Activated naive CD4-positive, alpha-beta T cell treated with anti-CD3 and anti-CD28 coated beads, Interleukin-2, amount 10 ng/mL, durations not matched to agents 7 days and 5 days (primary cell): Measurements from ENCODE around the gene RGL3.
"Not testable (repeated sequence)": the region's sequence is repeated elsewhere in the genome, so short reads cannot be mapped to it uniquely, and the experiment has no call there.

ENCODE experiments used
- CTCF ChIA-PET: fragments of 350-600 bp; sonication (Branson Sonifier 250); formaldehyde crosslinking; loops from one replicate; lab custom pipeline; 2021; ENCODE audit warnings: antibody characterized with exemption; lab: Charles Lee
- DNase-seq: peaks from one replicate; pipeline ENCODE4 v3.0.0-alpha.2; 2020
- H3K27ac Mint-ChIP-seq: one replicate; pipeline ENCODE4 v1.8.0; 2021; ENCODE audit warnings: mild to moderate bottlenecking, moderate library complexity, mixed read lengths
- H3K27me3 Mint-ChIP-seq: one replicate; pipeline ENCODE4 v1.8.0; 2021; ENCODE audit warnings: mild to moderate bottlenecking, mixed read lengths
- H3K36me3 Mint-ChIP-seq: one replicate; pipeline ENCODE4 v1.8.0; 2021; ENCODE audit warnings: mixed read lengths
- H3K4me1 Mint-ChIP-seq: one replicate; pipeline ENCODE4 v1.8.0; 2021; ENCODE audit warnings: mixed read lengths
- H3K4me3 Mint-ChIP-seq: one replicate; pipeline ENCODE4 v1.8.0; 2021; ENCODE audit warnings: mild to moderate bottlenecking, moderate library complexity, mixed read lengths
- H3K9me3 Mint-ChIP-seq: one replicate; pipeline ENCODE4 v1.8.0; 2021; ENCODE audit warnings: mixed read lengths

RGL3 gene

DNA sequence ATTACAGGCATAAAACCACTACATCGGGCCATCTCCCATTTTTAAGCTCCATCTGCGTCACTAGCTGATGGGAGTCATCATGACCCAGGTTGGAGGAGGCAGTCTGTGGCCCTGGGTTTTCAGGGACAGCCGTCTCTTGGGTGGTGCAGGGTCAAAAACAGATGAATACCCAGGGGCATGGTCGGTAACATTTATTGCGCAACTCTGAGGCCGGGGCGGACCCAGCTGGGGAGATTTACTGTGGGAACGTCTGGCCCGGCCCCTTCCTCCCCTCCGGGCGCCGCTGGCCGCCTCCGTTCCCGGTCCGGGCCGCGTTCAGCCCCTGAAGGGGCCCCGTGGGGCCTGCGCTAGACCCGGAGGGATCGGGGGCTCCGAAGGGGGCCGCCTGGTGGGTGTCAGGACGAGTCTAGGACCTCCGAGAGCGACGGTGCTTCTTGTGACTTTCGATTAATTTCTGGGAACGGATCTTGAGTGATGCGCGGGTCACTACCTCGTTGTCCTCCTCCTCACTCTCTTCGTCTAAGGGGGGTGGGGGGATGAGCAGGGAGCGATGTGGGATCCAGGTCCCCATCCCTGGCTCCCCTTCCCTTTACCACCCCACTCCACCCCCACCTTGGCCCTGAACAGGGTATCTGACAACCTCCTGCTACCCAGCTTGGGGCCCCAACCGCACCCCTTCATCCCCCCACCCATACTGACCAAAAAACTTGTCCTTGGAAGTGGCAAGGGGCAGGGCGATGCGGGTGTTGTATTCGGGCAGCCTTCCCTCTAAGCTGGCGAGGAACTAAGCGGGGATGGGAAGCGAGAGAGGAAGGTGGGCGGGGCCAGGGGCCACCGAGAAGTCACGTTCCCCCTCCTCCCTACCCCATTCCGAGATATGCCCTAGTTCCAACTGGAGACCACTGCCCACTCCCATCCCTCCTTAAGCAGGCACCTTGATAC is 1.6 kb upstream of the RGL3 start:
- Mint-ChIP-seq H3K9me3 (peaks cover 2% of the 10 kb centered on the region), H3K27me3 (peaks cover 86% of the 10 kb centered on the region), H3K4me1 (peaks cover 41% of the 10 kb centered on the region), H3K4me3 (no peak overlapping the region), H3K36me3 (no peaks in the 10 kb centered on the region), H3K27ac (no peak overlapping the region)
- CTCF ChIA-PET, result interaction anchor here (0.6 to 1.7 kb wide), 3 partner anchors 27 to 38 kb away, joined by 3 to 4 read pairs (median 3); no protein-coding TSS in a partner anchor
- DNase-seq, result no peak

DNA sequence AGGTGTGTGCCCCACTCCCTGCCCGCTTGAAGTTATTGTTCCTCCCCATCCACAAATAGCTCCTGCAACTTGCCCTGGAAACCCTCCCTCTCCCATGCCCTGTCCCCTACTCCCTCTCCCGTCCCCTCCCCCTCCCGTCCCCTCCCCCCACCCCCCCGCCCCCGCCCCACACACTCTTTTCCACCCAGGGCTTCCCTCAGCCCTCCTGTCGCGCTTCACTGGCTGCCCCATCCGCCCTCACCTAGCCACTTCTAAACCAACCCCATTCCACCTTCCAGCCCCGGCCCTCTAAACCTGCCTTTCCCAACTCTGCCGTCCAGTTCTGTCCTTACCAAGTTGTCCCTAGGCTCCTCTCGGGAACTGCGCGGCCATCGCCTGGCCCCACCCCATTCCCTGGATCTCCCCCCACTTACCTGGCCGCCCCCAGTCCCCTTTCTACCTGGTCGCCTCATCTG is 993 bp downstream of the RGL3 start:
- Mint-ChIP-seq H3K4me1 (peaks cover 31% of the 10 kb centered on the region), H3K36me3 (no peaks in the 10 kb centered on the region), H3K27me3 (peaks cover 82% of the 10 kb centered on the region), H3K27ac (no peak overlapping the region), H3K4me3 (no peak overlapping the region), H3K9me3 (no peaks in the 10 kb centered on the region)
- no peak for DNase-seq
- CTCF ChIA-PET, result no interaction called here

DNA sequence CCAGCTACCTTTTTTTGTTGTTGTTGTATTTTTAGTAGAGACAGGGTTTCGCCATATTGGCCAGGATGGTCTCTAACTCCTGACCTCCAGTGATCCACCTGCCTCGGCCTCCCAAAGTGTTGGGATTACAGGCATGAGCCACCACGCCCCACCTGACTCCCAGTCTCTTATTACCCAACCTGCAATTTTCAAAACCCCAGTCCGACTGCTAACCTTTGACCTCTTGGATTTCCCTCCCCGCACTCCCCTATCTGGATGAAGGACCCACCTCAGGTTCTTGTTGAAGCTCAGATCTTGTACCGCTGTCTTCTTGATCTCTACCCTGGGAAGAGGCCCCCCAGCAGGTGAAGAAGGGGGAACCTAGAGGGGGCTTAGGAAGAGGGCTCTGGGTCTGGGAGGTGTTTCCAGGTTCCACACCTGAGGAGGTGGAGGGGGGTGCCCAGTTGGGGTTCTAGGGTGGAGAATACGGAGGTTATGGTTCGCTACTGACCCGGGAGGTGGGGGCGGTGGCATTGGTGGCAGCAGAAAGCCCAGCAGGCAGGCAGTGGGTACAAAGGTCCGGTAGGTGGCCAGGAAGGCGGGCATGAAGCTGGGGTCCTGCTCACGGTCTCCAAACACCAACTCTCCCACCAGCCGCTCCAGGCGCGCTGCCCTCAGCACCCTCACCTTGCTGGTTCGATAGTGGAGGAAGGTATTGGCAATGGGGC is 2.6 kb downstream of the RGL3 start:
- Mint-ChIP-seq H3K27me3 (peaks cover 66% of the 10 kb centered on the region), H3K27ac (no peak overlapping the region), H3K4me1 (peaks cover 16% of the 10 kb centered on the region), H3K4me3 (no peak overlapping the region), H3K9me3 (no peaks in the 10 kb centered on the region), H3K36me3 (no peaks in the 10 kb centered on the region)
- DNase-seq, result no peak
- CTCF ChIA-PET, result interaction anchor here (0.9 kb wide), 1 partner anchor 9 kb away, joined by 4 read pairs; no protein-coding TSS in a partner anchor

DNA sequence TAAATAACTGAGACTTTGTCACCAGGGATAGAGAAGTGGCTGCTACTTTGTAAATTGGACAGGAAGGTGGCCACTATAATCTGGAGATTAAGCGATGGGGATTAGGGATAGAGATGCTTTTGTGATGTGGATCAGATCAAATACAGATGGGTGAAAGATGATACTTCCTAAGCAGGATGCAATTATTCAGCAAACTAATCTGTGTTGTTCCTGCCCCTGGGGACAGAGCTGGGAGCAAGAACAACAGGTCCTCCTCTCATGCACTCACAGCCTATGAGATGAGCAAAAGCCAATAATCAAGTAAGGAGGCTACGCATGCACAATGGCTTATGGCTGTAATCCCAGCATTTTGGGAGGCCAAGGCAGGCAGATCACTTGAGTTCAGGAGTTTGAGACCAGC is 4.6 kb downstream of the RGL3 start:
- CTCF ChIA-PET, result no interaction called here
- Mint-ChIP-seq H3K4me1 (peaks cover 4% of the 10 kb centered on the region), H3K27me3 (peaks cover 59% of the 10 kb centered on the region), H3K36me3 (no peaks in the 10 kb centered on the region), H3K4me3 (no peak overlapping the region), H3K9me3 (no peaks in the 10 kb centered on the region), H3K27ac (no peak overlapping the region)
- DNase-seq, result no peak

DNA sequence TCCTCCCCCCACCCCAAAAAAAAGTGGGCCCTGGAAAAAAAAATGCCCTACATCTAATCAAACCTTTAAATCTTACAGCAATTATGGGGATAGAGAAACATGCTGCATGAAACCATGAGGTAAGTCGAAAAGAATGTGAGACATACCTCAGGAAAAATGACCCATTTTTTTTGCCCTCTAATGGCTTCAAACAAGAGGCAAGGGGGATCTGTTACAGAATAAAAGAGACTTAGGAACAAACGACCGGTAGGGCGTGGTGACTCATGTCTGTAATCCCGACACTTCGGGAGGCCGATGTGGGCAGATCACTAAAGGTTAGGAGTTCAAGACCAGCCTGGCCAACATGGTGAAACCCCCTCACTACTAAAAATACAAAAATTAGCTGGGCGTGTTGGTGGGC is 8.4 kb downstream of the RGL3 start:
- H3K27ac Mint-ChIP-seq, result no peak overlapping the region
- DNase-seq, result no peak
- peaks cover 55% of the 10 kb centered on the region for H3K27me3 Mint-ChIP-seq
- no peaks in the 10 kb centered on the region for H3K4me1 Mint-ChIP-seq
- H3K36me3 Mint-ChIP-seq, result no peaks in the 10 kb centered on the region
- CTCF ChIA-PET, result no interaction called here
- no peaks in the 10 kb centered on the region for H3K9me3 Mint-ChIP-seq
- no peak overlapping the region for H3K4me3 Mint-ChIP-seq

DNA sequence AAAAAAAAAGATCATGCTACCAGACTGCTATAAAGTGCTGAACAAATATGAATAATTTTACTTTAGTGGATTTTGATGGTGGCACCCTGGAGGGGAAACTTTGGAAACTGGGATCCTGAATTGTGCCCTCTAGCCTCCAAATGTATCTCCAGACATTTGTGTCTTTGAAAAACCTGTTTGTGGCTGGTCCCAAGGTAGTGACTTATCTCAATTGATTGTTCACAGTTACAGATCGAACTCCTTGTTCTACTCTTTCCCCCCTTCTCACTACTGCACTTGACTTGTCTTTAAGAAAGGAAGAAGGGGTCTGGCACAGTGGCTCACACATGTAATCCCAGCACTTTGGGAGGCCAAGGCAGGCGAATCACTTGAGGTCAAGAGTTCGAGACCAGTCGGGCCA is 10.5 kb downstream of the RGL3 start:
- CTCF ChIA-PET, result no interaction called here
- no peak for DNase-seq
- H3K27me3 Mint-ChIP-seq, result peaks cover 54% of the 10 kb centered on the region
- no peak overlapping the region for H3K27ac Mint-ChIP-seq
- H3K36me3 Mint-ChIP-seq, result no peaks in the 10 kb centered on the region
- H3K4me3 Mint-ChIP-seq, result no peak overlapping the region
- no peaks in the 10 kb centered on the region for H3K4me1 Mint-ChIP-seq
- no peaks in the 10 kb centered on the region for H3K9me3 Mint-ChIP-seq

DNA sequence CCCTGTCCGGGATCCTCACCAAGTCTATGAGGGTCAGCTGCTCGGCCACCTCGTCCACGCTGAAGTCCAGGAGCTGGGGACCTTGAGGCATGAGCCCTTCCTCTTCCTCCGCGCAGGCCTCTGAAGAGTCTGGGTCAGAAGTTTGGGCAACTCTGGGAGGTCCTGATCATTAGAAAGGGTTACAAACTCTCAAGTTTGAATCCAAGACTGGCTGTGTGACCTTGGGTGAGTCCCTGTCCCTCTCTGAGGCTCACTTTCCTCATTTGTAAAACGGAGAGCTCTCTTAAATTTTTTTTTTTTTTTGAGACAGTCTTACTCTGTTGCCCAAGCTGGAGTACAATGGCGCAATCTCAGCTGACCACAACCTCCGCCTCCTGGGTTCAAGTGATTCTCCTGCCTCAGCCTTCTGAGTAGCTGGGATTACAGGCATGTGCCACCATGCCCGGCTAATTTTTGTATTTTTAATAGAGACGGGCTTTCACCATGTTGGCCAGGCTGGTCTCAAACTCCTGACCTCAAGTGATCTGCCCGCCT is 12.3 kb downstream of the RGL3 start:
- not testable (repeated sequence) for H3K4me1 Mint-ChIP-seq, H3K4me3 Mint-ChIP-seq, DNase-seq, H3K9me3 Mint-ChIP-seq, H3K36me3 Mint-ChIP-seq, H3K27ac Mint-ChIP-seq
- peaks cover 54% of the 10 kb centered on the region for H3K27me3 Mint-ChIP-seq
- CTCF ChIA-PET, result interaction anchor here (1.1 to 2.4 kb wide), 4 partner anchors 9 to 76 kb away, joined by 4 to 8 read pairs (median 4); partner anchors contain the start of genes ODAD3 and PRKCSH

DNA sequence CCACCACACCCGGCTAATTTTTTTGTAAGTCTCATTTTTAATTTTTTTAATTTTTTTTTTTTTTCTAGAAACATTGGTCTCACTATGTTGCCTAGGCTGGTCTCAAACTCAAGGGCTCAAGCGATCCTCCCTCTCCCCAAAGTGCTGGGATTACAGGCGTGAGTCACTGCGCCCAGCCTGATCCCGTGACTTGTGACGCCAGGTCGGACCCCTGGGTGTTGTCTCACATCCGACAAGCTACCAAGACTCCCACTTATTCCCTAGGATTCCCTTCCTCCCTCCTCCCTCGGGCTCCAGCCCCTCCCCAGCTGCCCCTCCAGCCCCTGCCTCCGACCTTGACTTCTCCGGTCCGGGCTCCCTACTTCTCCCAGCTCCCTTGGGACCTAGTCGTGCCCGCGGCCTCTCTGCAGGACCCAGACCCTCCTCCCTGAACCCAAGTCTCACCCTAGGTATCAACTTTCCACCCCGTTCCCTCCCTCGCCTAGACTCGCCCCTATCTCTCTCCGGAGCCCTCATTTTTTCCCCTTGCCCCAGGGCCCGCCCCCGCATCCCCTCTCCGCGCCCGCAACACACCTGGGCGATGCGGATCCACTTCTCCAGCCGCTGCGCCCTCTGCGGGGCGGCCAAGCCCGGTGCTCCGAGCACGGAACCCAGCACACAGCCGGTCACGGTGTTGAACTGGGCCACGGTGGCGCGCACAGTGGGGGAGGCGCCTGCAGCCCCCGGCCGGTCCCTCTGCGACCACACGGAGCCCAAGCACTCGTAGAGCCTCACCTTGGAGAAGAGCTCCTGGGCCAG is 13.1 kb downstream of the RGL3 start:
- no peaks in the 10 kb centered on the region for H3K9me3 Mint-ChIP-seq
- no peak overlapping the region for H3K27ac Mint-ChIP-seq
- H3K4me3 Mint-ChIP-seq, result no peak overlapping the region
- CTCF ChIA-PET, result interaction anchor here (1.3 to 2.4 kb wide), 2 partner anchors 25 to 76 kb away, joined by 4 to 8 read pairs; no protein-coding TSS in a partner anchor
- no peaks in the 10 kb centered on the region for H3K36me3 Mint-ChIP-seq
- peaks cover 49% of the 10 kb centered on the region for H3K27me3 Mint-ChIP-seq
- no peaks in the 10 kb centered on the region for H3K4me1 Mint-ChIP-seq
- peak; percentile 39 for DNase-seq

DNA sequence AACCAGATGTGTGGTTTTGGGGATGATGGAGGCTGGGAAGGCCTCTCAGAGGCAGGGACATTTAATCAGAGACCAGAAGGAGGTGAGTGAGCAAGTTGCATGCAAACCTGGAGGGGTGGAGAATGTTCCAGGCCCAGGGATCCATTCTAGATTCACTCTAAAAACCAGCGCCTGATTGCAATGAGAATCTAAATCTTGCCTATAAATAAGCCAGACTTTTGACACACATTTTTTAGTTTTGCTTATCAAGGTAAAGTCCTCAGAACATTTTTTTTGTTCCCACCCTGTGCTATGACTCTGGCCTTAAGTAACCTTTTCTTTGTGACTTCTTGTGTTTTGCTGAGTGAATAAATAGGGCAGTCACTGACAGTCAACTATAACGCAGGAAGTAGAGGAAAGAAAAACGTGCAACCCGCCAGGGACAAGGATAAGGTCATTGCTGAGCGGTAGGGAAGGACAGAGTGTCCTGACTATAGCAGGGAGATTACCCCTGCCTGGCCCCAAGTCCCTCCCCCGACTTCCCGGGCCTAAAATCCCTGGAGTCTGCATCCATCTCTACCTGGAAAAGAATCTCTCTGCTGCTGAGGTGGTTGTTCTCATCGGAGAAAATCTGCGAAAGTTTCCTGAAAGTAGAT is 14.4 kb downstream of the RGL3 start:
- Mint-ChIP-seq H3K27me3 (peaks cover 41% of the 10 kb centered on the region), H3K9me3 (no peaks in the 10 kb centered on the region)

DNA sequence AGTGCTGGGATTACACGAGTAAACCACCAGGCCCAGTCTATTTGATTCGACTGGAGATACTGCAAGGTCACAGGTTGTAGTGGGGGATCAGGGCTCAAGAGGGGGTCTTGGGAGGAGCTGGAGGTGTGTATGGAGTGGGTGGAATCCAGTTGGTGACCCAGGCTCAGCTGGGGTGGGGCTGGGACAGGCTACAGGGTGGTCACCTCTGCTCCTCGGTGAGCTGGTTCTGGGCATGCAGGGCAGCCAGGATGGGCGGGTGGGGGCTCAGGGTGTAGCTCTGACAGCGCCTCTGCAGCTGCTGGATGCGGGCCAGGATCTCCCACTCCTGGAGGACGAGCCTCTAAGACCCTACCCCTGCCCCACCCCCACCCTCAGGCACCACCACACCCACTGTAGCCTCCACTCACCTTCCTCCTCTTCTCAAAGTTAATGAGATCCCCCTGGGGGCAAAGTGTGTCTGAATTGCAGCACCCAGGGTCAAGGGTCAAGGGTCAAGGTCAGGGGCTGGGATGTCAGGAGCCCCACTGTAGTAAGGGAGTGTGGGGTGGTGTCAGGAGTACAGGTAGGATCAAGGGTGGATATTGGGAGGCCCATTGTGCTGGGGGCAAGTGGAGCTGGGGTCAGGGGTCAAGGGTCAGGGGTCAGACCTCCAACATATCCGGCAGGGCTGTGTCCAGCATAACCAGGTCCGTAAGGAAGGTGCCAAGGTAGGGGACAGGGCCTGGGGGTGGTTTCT is 17.1 kb downstream of the RGL3 start:
- H3K4me3 Mint-ChIP-seq, result no peak overlapping the region
- no peak overlapping the region for H3K27ac Mint-ChIP-seq
- no peaks in the 10 kb centered on the region for H3K9me3 Mint-ChIP-seq
- H3K36me3 Mint-ChIP-seq, result no peaks in the 10 kb centered on the region
- no peak for DNase-seq
- peaks cover 25% of the 10 kb centered on the region for H3K27me3 Mint-ChIP-seq
- no peaks in the 10 kb centered on the region for H3K4me1 Mint-ChIP-seq
- CTCF ChIA-PET, result interaction anchor here (0.5 kb wide), 1 partner anchor 18 kb away, joined by 4 read pairs; the partner anchor contains the start of gene EPOR

More for the DNA sequence above, 14.4 kb downstream of the RGL3 start:
- DNase-seq, result no peak
- Mint-ChIP-seq H3K4me1 (no peaks in the 10 kb centered on the region), H3K36me3 (no peaks in the 10 kb centered on the region), H3K27ac (no peak overlapping the region), H3K4me3 (no peak overlapping the region)
- CTCF ChIA-PET, result no interaction called here

DNA sequence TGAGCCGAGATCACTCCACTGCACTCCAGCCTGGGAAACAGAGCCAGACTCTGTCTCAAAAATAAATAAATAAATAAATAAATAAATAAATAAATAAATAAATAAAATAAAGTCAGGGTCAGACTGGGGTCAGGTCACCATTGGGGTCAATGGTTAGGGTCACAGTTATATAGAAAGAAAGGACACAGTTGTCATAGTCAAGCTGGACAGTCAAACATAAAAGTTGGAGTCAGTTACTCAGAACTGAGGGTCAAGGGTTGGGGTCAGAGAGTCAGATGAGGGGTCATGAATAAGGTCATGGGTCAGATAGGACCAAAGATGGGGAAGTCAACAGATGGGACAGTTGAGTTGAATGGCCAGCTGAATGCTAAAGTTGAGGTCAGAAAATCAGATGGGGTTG is 18.3 kb downstream of the RGL3 start:
- Mint-ChIP-seq H3K4me1 (no peaks in the 10 kb centered on the region), H3K9me3 (no peaks in the 10 kb centered on the region), H3K27ac (no peak overlapping the region), H3K27me3 (peaks cover 13% of the 10 kb centered on the region), H3K4me3 (no peak overlapping the region), H3K36me3 (no peaks in the 10 kb centered on the region)
- no peak for DNase-seq
- CTCF ChIA-PET, result interaction anchor here (0.7 to 1.4 kb wide), 2 partner anchors 11 to 18 kb away, joined by 3 read pairs; no protein-coding TSS in a partner anchor

DNA sequence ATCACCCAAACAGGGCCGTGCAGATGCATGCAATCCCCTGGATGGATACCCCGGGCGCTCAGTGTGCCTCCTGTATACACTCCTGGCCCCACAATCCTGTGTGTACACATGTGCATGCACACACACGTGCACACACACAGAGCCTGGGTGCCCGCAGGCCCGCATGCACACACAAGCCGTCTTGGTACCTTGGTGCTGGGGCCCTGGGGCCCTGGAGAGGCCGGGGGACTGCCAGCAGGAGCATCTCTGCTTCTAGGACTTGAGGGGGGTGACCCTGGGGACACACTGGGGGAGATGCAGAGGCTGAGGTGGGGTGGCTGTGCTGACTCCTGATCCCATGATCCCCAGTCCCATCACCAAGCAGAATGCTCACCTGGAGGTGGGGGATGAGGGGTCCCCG is 19.4 kb downstream of the RGL3 start:
- DNase-seq, result no peak
- no peaks in the 10 kb centered on the region for H3K9me3 Mint-ChIP-seq
- no peaks in the 10 kb centered on the region for H3K4me1 Mint-ChIP-seq
- CTCF ChIA-PET, result interaction anchor here (1.4 kb wide), 1 partner anchor 17 kb away, joined by 3 read pairs; no protein-coding TSS in a partner anchor
- H3K27ac Mint-ChIP-seq, result no peak overlapping the region
- no peak overlapping the region for H3K4me3 Mint-ChIP-seq
- no peaks in the 10 kb centered on the region for H3K36me3 Mint-ChIP-seq
- peaks cover 12% of the 10 kb centered on the region for H3K27me3 Mint-ChIP-seq
